Chondrocyte (in vitro differentiated cells): ENCODE data around the gene TRAF1. TPM values are rescaled to one million over a fixed set of nuclear protein-coding genes. Genes with fewer than 3 reads are reported as not detected.

Experiments
- DNase-seq: peaks from one replicate; pipeline ENCODE4 v3.0.0; 2021; ENCODE audit warnings: mixed read lengths, low spot score
- H3K27ac Mint-ChIP-seq: one replicate; pipeline ENCODE4 v1.8.0; 2021; ENCODE audit warnings: mild to moderate bottlenecking, moderate library complexity, mixed read lengths; ENCODE audit not compliant: unreplicated experiment
- H3K27me3 Mint-ChIP-seq: 2 replicates; pipeline ENCODE4 v1.8.0; 2021; ENCODE audit warnings: low read depth, mixed read lengths
- H3K36me3 Mint-ChIP-seq: 2 replicates; pipeline ENCODE4 v1.8.0; 2021; ENCODE audit warnings: low read depth, mixed read lengths
- H3K4me1 Mint-ChIP-seq: 2 replicates; pipeline ENCODE4 v1.8.0; 2021; ENCODE audit warnings: low read depth, mild to moderate bottlenecking, mixed read lengths
- H3K4me3 Mint-ChIP-seq: one replicate; pipeline ENCODE4 v1.8.0; 2021; ENCODE audit warnings: mild to moderate bottlenecking, moderate library complexity, mixed read lengths; ENCODE audit not compliant: unreplicated experiment
- H3K9me3 Mint-ChIP-seq: 2 replicates; pipeline ENCODE4 v1.8.0; 2021; ENCODE audit warnings: low read depth, mixed read lengths
- CTCF ChIP-seq: fragments of 200-600 bp; sonication (generic); IDR thresholded peaks from 2 replicates; pipeline ENCODE4 v1.5.0; 2021; ENCODE audit warnings: antibody characterized with exemption, mild to moderate bottlenecking, moderate library complexity
- total RNA-seq: library from RNA; stranded (reverse); gene quantifications from 3 replicates; pipeline ENCODE4 v1.2.1, GENCODE V29; 2021

Gene TRAF1
- total RNA-seq, 1 donor from 2014 or later, result 10.8 TPM

- no peak overlapping the region for H3K27ac Mint-ChIP-seq
- no peak overlapping the region for H3K4me3 Mint-ChIP-seq
- H3K9me3 Mint-ChIP-seq, result no peaks in the 10 kb centered on the region
- no peak for DNase-seq
- H3K27me3 Mint-ChIP-seq, result no peaks in the 10 kb centered on the region
- peaks cover 4% of the 10 kb centered on the region for H3K36me3 Mint-ChIP-seq
- TF ChIP-seq CTCF, result no peak
- peaks cover 18% of the 10 kb centered on the region for H3K4me1 Mint-ChIP-seq
Observed at GRCh38 chr9:120956862-120957261, 30.3 kb upstream of the TRAF1 start.

DNA sequence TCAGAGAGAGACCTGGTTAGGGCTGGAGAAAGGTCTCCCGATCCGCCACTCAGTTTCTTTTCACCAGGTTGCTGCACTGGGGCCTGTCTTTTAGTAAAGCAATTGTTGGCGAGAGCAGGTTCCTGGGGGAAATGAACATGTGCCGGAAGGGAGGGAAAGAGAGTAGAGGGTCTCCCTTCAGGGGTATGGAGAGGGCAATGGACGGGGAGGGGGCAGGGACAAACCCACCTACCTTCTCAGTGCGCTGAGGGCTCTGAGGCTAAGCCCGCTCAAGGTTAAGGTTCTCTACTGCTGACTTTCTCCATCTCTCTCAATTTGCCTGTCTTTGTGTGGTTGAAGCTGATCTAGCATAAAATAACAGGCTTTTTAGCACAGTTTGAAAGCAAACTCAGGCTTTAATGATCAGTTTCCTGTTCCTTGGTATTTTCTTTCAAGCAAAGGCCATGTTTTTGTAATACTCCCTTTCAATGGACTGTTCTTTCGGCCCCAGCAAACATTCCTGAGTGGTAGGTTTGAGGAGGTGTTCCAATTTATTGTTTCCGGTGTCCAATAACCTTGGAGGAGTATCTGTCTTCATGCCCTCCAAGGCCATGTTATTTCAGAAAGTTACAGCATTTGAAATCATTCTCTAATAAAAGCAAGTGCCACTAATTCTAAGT lies 25.5 kb upstream of the TRAF1 start:
- Mint-ChIP-seq H3K27ac (peak overlapping the region; percentile 76), H3K9me3 (no peaks in the 10 kb centered on the region), H3K36me3 (no peaks in the 10 kb centered on the region), H3K4me1 (peaks cover 38% of the 10 kb centered on the region), H3K4me3 (no peak overlapping the region), H3K27me3 (no peaks in the 10 kb centered on the region)
- DNase-seq, result no peak
- no peak for TF ChIP-seq CTCF

DNA sequence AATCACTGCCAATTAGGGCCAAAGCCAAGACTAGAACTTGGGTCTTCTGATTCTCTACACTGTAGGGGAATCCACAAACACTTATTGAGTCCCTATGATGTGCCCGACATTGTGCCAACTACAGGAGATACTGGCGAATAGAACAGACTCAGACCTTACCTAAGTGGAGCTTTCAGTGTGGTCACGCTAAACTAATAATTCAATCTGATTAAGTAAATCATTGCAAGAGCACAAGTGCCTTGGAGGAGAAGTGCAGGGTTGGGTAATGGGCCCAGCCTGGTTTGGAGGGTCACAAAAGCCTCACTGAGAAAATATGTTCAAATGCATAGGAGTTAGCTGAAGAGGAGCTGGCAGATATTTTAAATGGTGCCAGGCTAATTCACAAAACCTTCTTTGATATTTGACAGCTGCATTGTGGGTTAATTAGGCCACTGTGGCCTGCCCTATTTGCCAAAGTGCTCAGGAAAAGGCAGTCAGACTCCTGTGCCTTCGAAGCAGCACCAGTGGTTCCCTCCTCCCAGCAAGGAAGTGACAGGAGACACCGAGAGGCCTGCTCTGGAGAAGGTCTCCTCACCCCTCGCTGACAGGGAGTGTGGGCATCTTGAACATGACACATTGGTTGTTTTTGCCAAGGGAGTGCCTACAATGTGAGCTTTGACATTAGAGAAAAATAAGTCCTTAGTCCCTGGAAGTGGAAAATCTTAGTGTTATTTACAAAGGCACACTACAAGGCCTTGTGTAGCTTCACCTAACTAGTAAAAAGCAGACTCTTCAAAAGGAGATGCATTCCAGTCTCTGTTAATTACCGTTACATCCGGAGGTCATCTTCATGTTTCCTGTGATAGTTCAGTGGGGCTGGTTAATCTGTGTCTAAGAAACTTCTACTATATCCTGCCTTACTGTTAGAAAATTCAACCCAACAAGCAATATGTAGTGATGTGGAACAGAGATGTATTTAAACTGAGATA lies 24.1 kb upstream of the TRAF1 start:
- Mint-ChIP-seq H3K36me3 (no peaks in the 10 kb centered on the region), H3K9me3 (no peaks in the 10 kb centered on the region), H3K4me3 (no peak overlapping the region), H3K4me1 (peaks cover 38% of the 10 kb centered on the region), H3K27me3 (no peaks in the 10 kb centered on the region), H3K27ac (peak overlapping the region; percentile 76)
- DNase-seq, result no peak
- TF ChIP-seq CTCF, result no peak

DNA sequence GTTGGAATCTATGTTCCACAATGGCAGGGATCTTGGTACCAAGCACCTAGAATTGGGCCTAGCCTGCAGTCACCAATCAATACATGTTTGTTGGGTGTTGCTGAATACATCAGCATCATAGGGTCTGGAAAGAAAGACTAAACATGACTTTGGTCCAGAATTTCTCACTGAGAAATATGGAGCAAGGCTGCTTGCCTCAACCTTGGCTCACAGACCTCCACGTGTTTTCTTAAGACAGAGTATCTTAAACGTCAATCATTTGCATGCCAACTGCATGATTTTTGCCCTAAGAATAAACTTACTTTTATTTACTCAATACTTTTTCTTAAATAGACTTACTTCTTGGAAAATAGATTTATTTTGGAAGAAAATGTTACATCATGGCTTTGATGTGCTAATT lies 22.7 kb upstream of the TRAF1 start:
- DNase-seq, result no peak
- H3K27ac Mint-ChIP-seq, result no peak overlapping the region
- H3K36me3 Mint-ChIP-seq, result no peaks in the 10 kb centered on the region
- H3K4me1 Mint-ChIP-seq, result peaks cover 44% of the 10 kb centered on the region
- no peak overlapping the region for H3K4me3 Mint-ChIP-seq
- H3K9me3 Mint-ChIP-seq, result no peaks in the 10 kb centered on the region
- no peaks in the 10 kb centered on the region for H3K27me3 Mint-ChIP-seq
- TF ChIP-seq CTCF, result no peak

DNA sequence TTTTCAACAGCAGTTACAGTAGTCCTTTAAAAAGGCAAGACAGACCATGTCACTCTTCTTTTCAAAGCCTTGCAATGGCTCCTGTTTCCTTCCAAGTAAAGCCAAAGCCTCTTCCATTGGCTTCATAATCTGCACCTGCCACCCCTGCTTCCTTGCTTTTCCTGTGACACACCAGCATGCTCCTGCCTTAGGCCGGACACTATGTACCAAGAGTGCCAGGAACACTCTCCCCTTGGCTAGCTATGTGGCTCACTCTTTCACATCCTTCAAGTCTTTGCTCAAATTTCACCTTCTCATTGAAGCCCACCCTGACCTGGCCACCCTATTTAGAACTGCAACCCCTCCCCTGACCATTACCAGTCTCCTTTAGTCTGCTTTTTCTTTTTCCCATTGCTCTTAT lies 22.2 kb upstream of the TRAF1 start:
- Mint-ChIP-seq H3K27ac (no peak overlapping the region), H3K9me3 (no peaks in the 10 kb centered on the region), H3K4me1 (peaks cover 43% of the 10 kb centered on the region), H3K4me3 (no peak overlapping the region), H3K36me3 (no peaks in the 10 kb centered on the region), H3K27me3 (no peaks in the 10 kb centered on the region)
- no peak for TF ChIP-seq CTCF
- DNase-seq, result no peak
